ENCODE results near the gene ZBTB34.

ZBTB34 gene

DNA sequence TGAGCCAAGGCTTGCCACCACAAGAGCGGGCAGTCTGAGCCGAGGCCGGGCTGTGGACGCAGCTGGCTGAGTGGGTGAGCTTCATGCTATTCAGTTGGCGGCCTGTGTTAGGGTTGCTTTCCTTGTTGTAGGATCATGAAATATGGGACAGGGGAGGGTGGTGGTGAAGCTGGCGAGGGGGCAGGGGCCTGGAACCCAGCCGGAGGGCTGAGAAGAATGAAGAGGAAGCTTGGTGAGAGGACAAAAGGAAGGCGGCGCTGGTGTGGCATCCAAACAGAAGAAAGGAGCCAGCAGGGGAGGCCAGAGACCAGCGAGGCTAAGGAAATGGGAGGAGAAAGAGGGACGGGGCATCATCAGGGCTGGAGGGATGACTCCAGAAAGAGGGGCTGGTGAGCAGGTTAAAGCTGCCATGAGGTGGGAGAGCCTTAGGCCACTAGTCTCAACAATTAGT is 72.5 kb downstream of the ZBTB34 start:
- DNase-seq: no peak

DNA sequence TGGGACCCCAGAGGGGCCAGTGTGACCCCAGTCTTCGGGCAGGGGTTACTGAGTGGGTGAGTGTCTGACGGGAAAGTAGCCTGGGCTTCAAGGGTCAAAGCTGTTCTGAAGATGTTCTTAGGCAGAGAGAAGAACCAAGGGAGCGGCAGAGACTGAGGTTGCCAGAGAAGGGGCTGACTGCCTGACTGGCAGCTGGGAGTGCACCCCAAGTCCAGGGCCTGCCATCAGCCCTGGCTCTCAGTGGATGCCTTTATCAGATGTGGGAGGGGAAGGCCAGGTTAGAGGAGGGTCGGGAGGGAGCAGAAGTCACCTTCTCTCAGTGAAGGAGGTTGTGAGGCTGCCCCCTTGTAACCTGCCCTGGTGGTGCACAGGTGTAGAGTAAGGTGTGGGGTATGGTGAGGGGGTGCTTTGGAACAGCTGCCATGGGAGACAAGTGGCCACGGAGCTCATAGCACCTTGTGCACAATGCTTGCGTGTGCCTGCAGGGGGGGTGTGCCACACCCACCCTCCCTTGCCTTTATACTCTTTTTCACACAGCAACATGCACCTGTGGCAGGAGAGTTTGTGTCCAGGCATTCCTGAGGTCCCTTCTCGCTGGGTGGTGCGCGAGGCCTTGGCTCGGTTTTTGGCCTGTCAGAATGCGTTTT is 73.0 kb downstream of the ZBTB34 start:
- DNase-seq: no peak

- DNase-seq: no peak
These were observed 74.0 kb downstream of the ZBTB34 start for GRCh38 chr9:126934441-126934840.

Data from NCI-H1417 treated with DMSO at 0.1 percent for 48 hours (cell line).